HEK293 (cell line): ENCODE results near the gene ZNF211.

Experiments
- CTCF ChIA-PET: fragments of 350-600 bp; formaldehyde crosslinking; extraction: SDS; loops from one replicate; lab custom pipeline; 2021; ENCODE audit warnings: antibody characterized with exemption; lab: Yijun Ruan, JAX
- POLR2A ChIA-PET: fragments of 300-600 bp; formaldehyde crosslinking; extraction: SDS; loops from one replicate; lab custom pipeline; 2020; ENCODE audit warnings: antibody characterized with exemption, inconsistent platforms; lab: Yijun Ruan, JAX
- H3K27ac ChIP-seq: fragments of 200-500 bp; sonication (Bioruptor generic); 2 replicates; pipeline ENCODE4 v1.5.1; 2014; ENCODE audit warnings: low read depth, low read length, control low read depth, inconsistent platforms; ENCODE audit errors: extremely low read depth
- H3K36me3 ChIP-seq, 2 experiments: fragments of 200-500 bp in 1 of 2; sonication (Bioruptor generic) in 1 of 2; 1 replicate in 1 of 2; 2 replicates in 1 of 2; pipeline ENCODE4 v1.5.1; 2014 to 2017; ENCODE audit warnings: inconsistent platforms in 2 of 2, low read length in 2 of 2; ENCODE audit not compliant: control insufficient read depth in 2 of 2, insufficient read depth in 1 of 2
- H3K4me1 ChIP-seq: fragments of 200-500 bp; sonication (Bioruptor generic); 2 replicates; pipeline ENCODE4 v1.5.1; 2014; ENCODE audit warnings: mild to moderate bottlenecking, low read length, inconsistent platforms; ENCODE audit not compliant: control insufficient read depth, insufficient read depth
- H3K4me3 ChIP-seq: 2 replicates; pipeline ENCODE4 v1.5.1; 2011; ENCODE audit warnings: low read depth, mild to moderate bottlenecking, control low read depth, low read length, moderate library complexity
- H3K9me3 ChIP-seq: fragments of 200-500 bp; sonication (Bioruptor generic); 2 replicates; pipeline ENCODE4 v1.5.1; 2014; ENCODE audit warnings: low read depth, low read length, inconsistent platforms; ENCODE audit not compliant: control insufficient read depth, insufficient read depth
- KLF1 ChIP-seq: fragments of 450-650 bp; formaldehyde crosslinking; IDR thresholded peaks from 2 replicates; pipeline ENCODE4 v1.5.1; 2016; ENCODE audit warnings: missing biosample characterization, missing genetic modification characterization
- KLF9 ChIP-seq: fragments of 450-650 bp; formaldehyde crosslinking; IDR thresholded peaks from 2 replicates; pipeline ENCODE4 v1.5.1; 2016; ENCODE audit warnings: missing biosample characterization, missing genetic modification characterization, low read depth
- PRDM1 ChIP-seq: fragments of 450-650 bp; formaldehyde crosslinking; IDR thresholded peaks from 2 replicates; pipeline ENCODE4; 2016; ENCODE audit warnings: missing biosample characterization, missing genetic modification characterization
- SETDB1 ChIP-seq: IDR thresholded peaks from one replicate; pipeline ENCODE4 v1.6.1; 2017; ENCODE audit warnings: mild to moderate bottlenecking, low read length, moderate library complexity, mixed read lengths; ENCODE audit not compliant: insufficient read length
- SP7 ChIP-seq: fragments of 450-650 bp; formaldehyde crosslinking; IDR thresholded peaks from 2 replicates; pipeline ENCODE4 v1.5.1; 2016; ENCODE audit warnings: missing biosample characterization, missing genetic modification characterization
- WT1 ChIP-seq: fragments of 450-650 bp; formaldehyde crosslinking; IDR thresholded peaks from 2 replicates; pipeline ENCODE4 v1.5.1; 2016; ENCODE audit warnings: missing biosample characterization, missing genetic modification characterization
- ZBTB11 ChIP-seq: fragments of 450-650 bp; formaldehyde crosslinking; conservative IDR thresholded peaks from 2 replicates; pipeline ENCODE4 v1.5.1; 2016; ENCODE audit warnings: low read depth, missing biosample characterization, missing genetic modification characterization
- ZBTB20 ChIP-seq: fragments of 450-650 bp; formaldehyde crosslinking; IDR thresholded peaks from 2 replicates; pipeline ENCODE4 v1.5.1; 2016; ENCODE audit warnings: missing biosample characterization, missing genetic modification characterization
- ZNF302 ChIP-seq: fragments of 450-650 bp; formaldehyde crosslinking; IDR thresholded peaks from 2 replicates; pipeline ENCODE4 v1.5.1; 2016; ENCODE audit warnings: missing biosample characterization, missing genetic modification characterization, low read depth
- ZNF362 ChIP-seq: fragments of 450-650 bp; formaldehyde crosslinking; IDR thresholded peaks from 2 replicates; pipeline ENCODE4 v1.5.1; 2016; ENCODE audit warnings: missing biosample characterization, missing genetic modification characterization
- ZNF398 ChIP-seq: fragments of 450-650 bp; formaldehyde crosslinking; IDR thresholded peaks from 2 replicates; pipeline ENCODE4 v1.5.1; 2017; ENCODE audit warnings: missing biosample characterization, missing genetic modification characterization
- ZNF404 ChIP-seq: fragments of 450-650 bp; formaldehyde crosslinking; IDR thresholded peaks from 2 replicates; pipeline ENCODE4 v1.5.1; 2017; ENCODE audit warnings: missing biosample characterization, missing genetic modification characterization
- ZNF423 ChIP-seq: fragments of 450-650 bp; formaldehyde crosslinking; IDR thresholded peaks from 2 replicates; pipeline ENCODE4 v1.5.1; 2016; ENCODE audit warnings: missing biosample characterization, missing genetic modification characterization
- ZNF48 ChIP-seq: fragments of 450-650 bp; formaldehyde crosslinking; IDR thresholded peaks from 2 replicates; pipeline ENCODE4 v1.5.1; 2016; ENCODE audit warnings: missing biosample characterization, missing genetic modification characterization
- ZNF521 ChIP-seq: fragments of 450-650 bp; formaldehyde crosslinking; IDR thresholded peaks from 2 replicates; pipeline ENCODE4 v1.5.1; 2017; ENCODE audit warnings: missing biosample characterization, mild to moderate bottlenecking, missing genetic modification characterization
- ZNF549 ChIP-seq: fragments of 450-650 bp; IDR thresholded peaks from 2 replicates; pipeline ENCODE4 v1.5.1; 2018; ENCODE audit warnings: missing biosample characterization, missing genetic modification characterization, mild to moderate bottlenecking, inconsistent platforms, moderate library complexity
- ZNF558 ChIP-seq: fragments of 450-650 bp; formaldehyde crosslinking; IDR thresholded peaks from 2 replicates; pipeline ENCODE4 v1.5.1; 2016; ENCODE audit warnings: missing biosample characterization, missing genetic modification characterization
- ZNF571 ChIP-seq: fragments of 450-650 bp; formaldehyde crosslinking; IDR thresholded peaks from 2 replicates; pipeline ENCODE4 v1.5.0; 2017; ENCODE audit warnings: missing biosample characterization, missing genetic modification characterization
- ZSCAN23 ChIP-seq: fragments of 450-650 bp; formaldehyde crosslinking; IDR thresholded peaks from 2 replicates; pipeline ENCODE4 v1.5.1; 2016; ENCODE audit warnings: missing biosample characterization, missing genetic modification characterization
- ZSCAN4 ChIP-seq: fragments of 450-650 bp; formaldehyde crosslinking; IDR thresholded peaks from 2 replicates; pipeline ENCODE4 v1.5.1; 2017; ENCODE audit warnings: missing biosample characterization, missing genetic modification characterization

ZNF211 gene

GRCh38 chr19:57648331-57649003 lies 15.5 kb downstream of the ZNF211 start:
- TF ChIP-seq ZNF558 (tag by site-specific recombination) (no peak), ZNF549 (peak; percentile 52; the same call in 1 of the 2 replicates), ZNF362 (tag by site-specific recombination) (no peak), ZNF521 (tag by site-specific recombination) (no peak), KLF1 (tag by site-specific recombination) (no peak), ZNF404 (no peak)
- Histone ChIP-seq H3K4me3 (no peak overlapping the region), H3K4me1 (no peaks in the 10 kb centered on the region), H3K36me3 (no peaks in the 10 kb centered on the region), H3K27ac (no peak overlapping the region), H3K9me3 (no peaks in the 10 kb centered on the region)
- POLR2A ChIA-PET: no interaction called here
- CTCF ChIA-PET: no interaction called here

- TF ChIP-seq ZSCAN23 (tag by site-specific recombination) (no peak), ZBTB11 (tag by site-specific recombination) (0 out of 2 replicates have a peak, but pooled peaks have one; percentile 19), ZBTB20 (tag by site-specific recombination) (0 out of 2 replicates have a peak, but pooled peaks have one; percentile 44), WT1 (tag by site-specific recombination) (0 out of 2 replicates have a peak, but pooled peaks have one; percentile 15), ZNF302 (no peak), ZNF423 (tag by site-specific recombination) (no peak), ZNF571 (tag by site-specific recombination) (no peak), ZNF48 (tag by site-specific recombination) (no peak), ZSCAN4 (no peak), KLF9 (no peak), SP7 (tag by site-specific recombination) (0 out of 2 replicates have a peak, but pooled peaks have one; percentile 17), ZNF398 (tag by site-specific recombination) (0 out of 2 replicates have a peak, but pooled peaks have one; percentile 50), SETDB1 (no peak), PRDM1 (tag by site-specific recombination) (0 out of 2 replicates have a peak, but pooled peaks have one; percentile 12)
- H3K27ac ChIP-seq: no peak overlapping the region
- CTCF ChIA-PET: interaction anchor here (0.6 to 1.0 kb wide), 2 partner anchors 70 to 252 kb away, joined by 4 read pairs; no protein-coding TSS in a partner anchor
- peaks cover 0 to 3% of the 10 kb centered on the region in 2 experiments; a peak in 1 of 3 replicates for H3K36me3 ChIP-seq
- H3K4me3 ChIP-seq: no peak overlapping the region
- no peaks in the 10 kb centered on the region for H3K9me3 ChIP-seq
- no peaks in the 10 kb centered on the region for H3K4me1 ChIP-seq
- POLR2A ChIA-PET: interaction anchor here (1.0 to 1.1 kb wide), 2 partner anchors 13 to 351 kb away, joined by 3 to 6 read pairs; partner anchors contain the start of gene ZNF606
Measured at GRCh38 chr19:57651654-57651996, 18.7 kb downstream of the ZNF211 start.
